GM12878 (cell line): ENCODE results near the gene HMGN4. TPM values are rescaled to one million over a fixed set of nuclear protein-coding genes. Genes with fewer than 3 reads are reported as not detected.

ENCODE experiments used
- BHLHE40 ChIP-seq, 2 experiments: fragments of 450-650 bp in 1 of 2; IDR thresholded peaks; 2 replicates each; pipeline ENCODE4 v1.6.1; 2011 to 2017; ENCODE audit warnings: low read depth in 2 of 2, borderline replicate concordance in 1 of 2, improper control_type of control experiment in 1 of 2, low read length in 1 of 2, mild to moderate bottlenecking in 1 of 2
- BMI1 ChIP-seq: fragments of 450-650 bp; IDR thresholded peaks from 2 replicates; pipeline ENCODE4 v1.6.1; 2016; ENCODE audit warnings: mild to moderate bottlenecking, moderate library complexity, borderline replicate concordance
- CEBPB ChIP-seq, 2 experiments: fragments of 150-350 bp in 1 of 2; IDR thresholded peaks; 2 replicates each; pipeline ENCODE4 v1.6.1; 2012 to 2014; ENCODE audit warnings: low read depth in 2 of 2, low read length in 2 of 2, borderline replicate concordance in 1 of 2, inconsistent platforms in 1 of 2
- E2F8 ChIP-seq: fragments of 450-650 bp; IDR thresholded peaks from 2 replicates; pipeline ENCODE4 v1.6.1; 2018; ENCODE audit warnings: mild to moderate bottlenecking, low read depth, moderate library complexity; ENCODE audit not compliant: partially characterized antibody
- FOXK2 ChIP-seq: fragments of 450-650 bp; IDR thresholded peaks from 2 replicates; pipeline ENCODE4 v1.6.1; 2017; ENCODE audit warnings: mild to moderate bottlenecking, moderate library complexity
- GABPA ChIP-seq: IDR thresholded peaks from 2 replicates; pipeline ENCODE4 v1.6.1; 2014; ENCODE audit warnings: antibody characterized with exemption, low read depth, mild to moderate bottlenecking, inconsistent platforms
- IRF5 ChIP-seq: fragments of 450-650 bp; IDR thresholded peaks from 2 replicates; pipeline ENCODE4 v1.6.1; 2017; ENCODE audit warnings: borderline replicate concordance
- MEF2A ChIP-seq: IDR thresholded peaks from 2 replicates; pipeline ENCODE4 v1.6.1; 2011; ENCODE audit warnings: low read depth, mild to moderate bottlenecking, low read length, moderate library complexity; ENCODE audit not compliant: insufficient read depth
- NFYA ChIP-seq: IDR thresholded peaks from 2 replicates; pipeline ENCODE4 v1.6.1; 2011; ENCODE audit warnings: low read depth, mild to moderate bottlenecking, low read length, improper control_type of control experiment, borderline replicate concordance
- PAX5 ChIP-seq: IDR thresholded peaks from 2 replicates; pipeline ENCODE4 v1.6.1; 2011; ENCODE audit warnings: low read depth, low read length, borderline replicate concordance
- PML ChIP-seq: IDR thresholded peaks from 2 replicates; pipeline ENCODE4 v1.6.1; 2012; ENCODE audit warnings: low read length, inconsistent platforms
- SMAD1 ChIP-seq: fragments of 450-650 bp; IDR thresholded peaks from 2 replicates; pipeline ENCODE4 v1.6.1; 2018; ENCODE audit warnings: mild to moderate bottlenecking, low read depth; ENCODE audit not compliant: partially characterized antibody
- TCF3 ChIP-seq: IDR thresholded peaks from 2 replicates; pipeline ENCODE4 v1.6.1; 2012; ENCODE audit warnings: low read depth, mild to moderate bottlenecking, low read length, borderline replicate concordance; ENCODE audit not compliant: insufficient read depth
- ZBTB40 ChIP-seq: fragments of 450-650 bp; IDR thresholded peaks from 2 replicates; pipeline ENCODE4 v1.6.1; 2016; ENCODE audit warnings: mild to moderate bottlenecking, moderate library complexity, borderline replicate concordance
- ZZZ3 ChIP-seq: IDR thresholded peaks from 2 replicates; pipeline ENCODE4 v1.6.1; 2011; ENCODE audit warnings: low read depth; ENCODE audit not compliant: control insufficient read depth, insufficient read length
- polyA plus RNA-seq, 11 experiments: library from polyadenylated mRNA; depleted of rRNA in 4 of 11; unstranded in 6 of 11; stranded (reverse) in 5 of 11; fragments of >200 nt; fragmentation: Nextera tagmentation in 4 of 11; fragmentation: Illumina TruSeq in 1 of 11; extraction: Ambion mirVana in 4 of 11; extraction: Trizol in 1 of 11; gene quantifications; 1 replicate in 1 of 11; 2 replicates in 10 of 11; pipeline versions ENCODE4 v1.2.1 to v1.2.3, GENCODE V29; 2011 to 2016; ENCODE audit warnings: inconsistent platforms in 2 of 11, missing spikeins in 2 of 11, low read depth in 1 of 11
- total RNA-seq, 4 experiments: library from RNA; depleted of rRNA in 3 of 4; stranded (reverse); fragments of >200 nt in 3 of 4; fragmentation: Illumina TruSeq in 1 of 4; extraction: Trizol in 1 of 4; gene quantifications; 2 replicates each; pipeline versions ENCODE4 v1.2.1 to v1.2.3, GENCODE V29; 2013 to 2021
- TF ChIP-seq, protein P1 (sequence below): fragments of 450-650 bp; formaldehyde crosslinking; IDR thresholded peaks from 2 replicates; pipeline ENCODE4 v1.4.0; 2022; ENCODE audit warnings: mild to moderate bottlenecking, moderate library complexity

The HMGN4 gene
- total and polyA plus RNA-seq, 10 of the 15 experiments (the other 5 are each of a cell fraction or from before 2014, with no cell fraction given) = 26.7 to 99.1 (median 76.7) TPM

- TF ChIP-seq, protein P1, sequence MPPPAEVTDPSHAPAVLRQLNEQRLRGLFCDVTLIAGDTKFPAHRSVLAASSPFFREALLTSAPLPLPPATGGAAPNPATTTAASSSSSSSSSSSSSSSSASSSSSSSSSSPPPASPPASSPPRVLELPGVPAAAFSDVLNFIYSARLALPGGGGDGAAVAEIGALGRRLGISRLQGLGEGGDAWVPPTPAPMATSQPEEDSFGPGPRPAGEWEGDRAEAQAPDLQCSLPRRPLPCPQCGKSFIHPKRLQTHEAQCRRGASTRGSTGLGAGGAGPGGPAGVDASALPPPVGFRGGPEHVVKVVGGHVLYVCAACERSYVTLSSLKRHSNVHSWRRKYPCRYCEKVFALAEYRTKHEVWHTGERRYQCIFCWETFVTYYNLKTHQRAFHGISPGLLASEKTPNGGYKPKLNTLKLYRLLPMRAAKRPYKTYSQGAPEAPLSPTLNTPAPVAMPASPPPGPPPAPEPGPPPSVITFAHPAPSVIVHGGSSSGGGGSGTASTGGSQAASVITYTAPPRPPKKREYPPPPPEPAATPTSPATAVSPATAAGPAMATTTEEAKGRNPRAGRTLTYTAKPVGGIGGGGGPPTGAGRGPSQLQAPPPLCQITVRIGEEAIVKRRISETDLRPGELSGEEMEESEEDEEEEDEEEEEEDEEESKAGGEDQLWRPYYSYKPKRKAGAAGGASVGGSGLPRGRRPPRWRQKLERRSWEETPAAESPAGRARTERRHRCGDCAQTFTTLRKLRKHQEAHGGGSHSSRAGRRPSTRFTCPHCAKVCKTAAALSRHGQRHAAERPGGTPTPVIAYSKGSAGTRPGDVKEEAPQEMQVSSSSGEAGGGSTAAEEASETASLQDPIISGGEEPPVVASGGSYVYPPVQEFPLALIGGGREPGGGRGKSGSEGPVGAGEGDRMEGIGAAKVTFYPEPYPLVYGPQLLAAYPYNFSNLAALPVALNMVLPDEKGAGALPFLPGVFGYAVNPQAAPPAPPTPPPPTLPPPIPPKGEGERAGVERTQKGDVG (CRISPR knock-in tag) = peak; percentile 96
- TF ChIP-seq BHLHE40 (IDR thresholded peaks at IDR 0.05; ENCODE audit: borderline replicate concordance in 1 of 2, low read depth in 2 of 2, low read length in 1 of 2) (peak in 1 of 2 experiments; percentile 28; a peak in 1 of 4 replicates), ZZZ3 (no peak), NFYA (no peak), TCF3 (no peak), IRF5 (no peak), MEF2A (no peak), FOXK2 (no peak), ZBTB40 (peak; percentile 88), CEBPB (IDR thresholded peaks at IDR 0.05; ENCODE audit: borderline replicate concordance in 1 of 2, low read depth in 2 of 2, low read length in 2 of 2) (no peak), SMAD1 (no peak), PML (no peak; the same call in 1 of the 2 replicates), GABPA (peak; percentile 83), BMI1 (no peak), E2F8 (no peak), PAX5 (no peak)
These were observed 12.3 kb downstream of the HMGN4 start (continued) for GRCh38 chr6:26550250-26550993.
